Measurements from ENCODE around the gene GPR157.

The GPR157 gene

DNA sequence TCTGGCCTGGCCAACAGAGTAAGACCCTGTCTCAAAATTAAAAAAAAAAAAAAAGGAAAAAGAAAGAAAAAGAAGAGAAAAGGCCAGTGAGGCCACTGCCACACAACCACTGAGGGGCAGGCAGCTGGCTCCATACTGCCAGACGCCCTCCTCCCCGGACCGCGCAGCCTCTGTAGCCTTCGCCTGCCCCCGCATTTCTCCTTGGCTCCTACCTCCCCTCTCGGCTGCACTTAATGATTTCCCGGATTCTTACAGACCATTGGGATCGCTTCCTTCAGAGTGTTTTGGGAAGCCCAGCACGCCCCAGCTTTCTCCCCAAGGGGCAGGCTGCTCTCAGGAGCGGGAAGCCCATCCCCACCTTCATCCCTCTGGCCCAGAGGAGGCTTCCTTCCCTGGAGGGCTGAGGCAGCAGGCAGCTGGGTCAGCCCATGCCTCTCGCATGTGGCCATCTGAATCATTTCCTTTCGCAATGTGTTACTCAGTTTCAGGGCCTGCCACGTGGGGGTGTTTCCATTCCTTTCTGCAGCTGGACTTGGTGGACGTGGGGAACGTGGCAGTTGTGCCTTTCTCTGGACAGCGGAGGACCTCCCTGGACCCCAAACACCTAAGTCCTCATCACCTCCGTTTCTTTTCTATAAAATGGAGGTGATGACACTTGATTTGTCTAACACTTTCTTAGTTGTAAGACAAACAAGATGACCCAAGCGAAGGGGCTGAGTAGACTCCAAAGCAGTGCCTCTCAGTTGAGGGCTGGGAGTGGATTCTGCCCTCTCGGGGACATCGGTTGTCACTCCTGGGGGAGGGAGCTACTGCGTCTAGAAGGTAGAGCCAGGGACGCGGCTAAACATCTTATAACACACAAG is 61.7 kb downstream of the GPR157 start:
- DNase-seq (ENCODE audit: extremely low read depth, insufficient read length): no peak
- Histone ChIP-seq H3K4me3 (replicated peaks; ENCODE audit: low read depth, low read length) (no peak overlapping the region), H3K27me3 (replicated peaks; ENCODE audit: control insufficient read depth, insufficient read depth, low read length) (no peaks in the 10 kb centered on the region), H3K36me3 (ENCODE audit: control insufficient read depth, insufficient read depth, low read length) (no peaks in the 10 kb centered on the region)
- TF ChIP-seq CTCF (IDR thresholded peaks at IDR 0.05; ENCODE audit: insufficient read depth, low read length, poor library complexity, severe bottlenecking): no peak

- DNase-seq (ENCODE audit: extremely low read depth, insufficient read length): no peak
- H3K36me3 ChIP-seq (ENCODE audit: control insufficient read depth, insufficient read depth, low read length): no peaks in the 10 kb centered on the region
- no peak overlapping the region for H3K4me3 ChIP-seq (replicated peaks; ENCODE audit: low read depth, low read length)
- TF ChIP-seq CTCF (IDR thresholded peaks at IDR 0.05; ENCODE audit: insufficient read depth, low read length, poor library complexity, severe bottlenecking): no peak
- no peaks in the 10 kb centered on the region for H3K27me3 ChIP-seq (replicated peaks; ENCODE audit: control insufficient read depth, insufficient read depth, low read length)
Measured at GRCh38 chr1:9065213-9065751, 63.6 kb downstream of the GPR157 start.

- DNase-seq (ENCODE audit: extremely low read depth, insufficient read length): no peak
- H3K36me3 ChIP-seq (ENCODE audit: control insufficient read depth, insufficient read depth, low read length): no peaks in the 10 kb centered on the region; the same call in 1 of the 2 replicates
- no peak overlapping the region for H3K4me3 ChIP-seq (replicated peaks; ENCODE audit: low read depth, low read length)
- H3K27me3 ChIP-seq (replicated peaks; ENCODE audit: control insufficient read depth, insufficient read depth, low read length): no peaks in the 10 kb centered on the region
- no peak for TF ChIP-seq CTCF (IDR thresholded peaks at IDR 0.05; ENCODE audit: insufficient read depth, low read length, poor library complexity, severe bottlenecking)
Measured at GRCh38 chr1:9062846-9063245, 66.1 kb downstream of the GPR157 start.

DNA sequence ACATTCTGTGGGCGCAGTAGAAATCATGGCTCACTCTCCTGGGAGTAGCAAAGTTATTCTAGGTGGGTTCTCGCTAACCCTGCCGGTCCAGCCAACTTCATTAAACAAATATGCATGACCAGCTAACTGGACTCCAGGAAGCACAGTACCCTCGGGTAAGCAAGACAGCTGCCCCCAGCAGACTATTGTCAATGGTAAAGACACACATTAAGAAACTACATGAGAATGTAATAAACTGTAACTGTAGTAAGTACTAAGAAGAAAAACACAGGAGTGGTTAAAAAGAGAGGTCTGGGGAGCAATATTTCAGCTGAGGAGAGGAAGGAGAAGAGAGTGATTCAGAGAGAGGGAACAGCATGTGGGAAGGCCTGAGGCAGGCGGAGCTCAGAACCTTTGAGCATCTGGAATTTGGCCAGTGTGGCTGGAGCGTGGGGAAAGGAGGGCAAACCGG is 66.9 kb downstream of the GPR157 start:
- Histone ChIP-seq H3K27me3 (replicated peaks; ENCODE audit: control insufficient read depth, insufficient read depth, low read length) (no peaks in the 10 kb centered on the region), H3K4me3 (replicated peaks; ENCODE audit: low read depth, low read length) (no peak overlapping the region), H3K36me3 (ENCODE audit: control insufficient read depth, insufficient read depth, low read length) (no peaks in the 10 kb centered on the region; the same call in 1 of the 2 replicates)
- TF ChIP-seq CTCF (IDR thresholded peaks at IDR 0.05; ENCODE audit: insufficient read depth, low read length, poor library complexity, severe bottlenecking): no peak
- no peak for DNase-seq (ENCODE audit: extremely low read depth, insufficient read length)

GRCh38 chr1:9061252-9061960 is 67.5 kb downstream of the GPR157 start:
- Histone ChIP-seq H3K4me3 (replicated peaks; ENCODE audit: low read depth, low read length) (no peak overlapping the region), H3K27me3 (replicated peaks; ENCODE audit: control insufficient read depth, insufficient read depth, low read length) (no peaks in the 10 kb centered on the region), H3K36me3 (ENCODE audit: control insufficient read depth, insufficient read depth, low read length) (no peaks in the 10 kb centered on the region; the same call in 1 of the 2 replicates)
- no peak for TF ChIP-seq CTCF (IDR thresholded peaks at IDR 0.05; ENCODE audit: insufficient read depth, low read length, poor library complexity, severe bottlenecking)
- DNase-seq (ENCODE audit: extremely low read depth, insufficient read length): no peak
